Fibroblast of lung (primary cell): ENCODE data around the gene RRP36. TPM values are rescaled to one million over a fixed set of nuclear protein-coding genes. Genes with fewer than 3 reads are reported as not detected.

Source experiments
- DNase-seq, 2 donors: peaks; one replicate each; pipeline versions ENCODE4 v3.0.0 to v3.0.0-alpha.2; 2010; ENCODE audit warnings: low read depth in 2 of 2
- H2AFZ ChIP-seq: 2 replicates; pipeline ENCODE4 v1.5.1; 2012; ENCODE audit warnings: low read length, control low read depth, inconsistent platforms
- H3K27ac ChIP-seq: 2 replicates; pipeline ENCODE4 v1.5.1; 2011; ENCODE audit warnings: low read length, control low read depth; ENCODE audit not compliant: insufficient read depth
- H3K27me3 ChIP-seq: 2 replicates; pipeline ENCODE4 v1.5.1; 2011; ENCODE audit warnings: mild to moderate bottlenecking, low read length; ENCODE audit not compliant: control insufficient read depth, insufficient read depth
- H3K36me3 ChIP-seq: 2 replicates; pipeline ENCODE4 v1.5.1; 2011; ENCODE audit warnings: low read length; ENCODE audit not compliant: control insufficient read depth, insufficient read depth
- H3K4me1 ChIP-seq: 2 replicates; pipeline ENCODE4 v1.5.1; 2011; ENCODE audit warnings: low read length; ENCODE audit not compliant: control insufficient read depth, insufficient read depth; ENCODE audit errors: extremely low read depth
- H3K4me2 ChIP-seq: 2 replicates; pipeline ENCODE4 v1.5.1; 2011; ENCODE audit warnings: low read length, control low read depth; ENCODE audit not compliant: insufficient read depth; ENCODE audit errors: extremely low read depth
- H3K4me3 ChIP-seq, 4 experiments: fragments of 200-600 bp in 1 of 4; sonication (generic) in 1 of 4; replicated peaks in 1 of 4; 2 replicates each; pipeline ENCODE4 v1.5.1; 2011 to 2016; ENCODE audit warnings: low read length in 4 of 4, low read depth in 3 of 4, mild to moderate bottlenecking in 3 of 4, control low read depth in 2 of 4, inconsistent platforms in 1 of 4, mixed read lengths in 1 of 4; ENCODE audit not compliant: insufficient read depth in 1 of 4; ENCODE audit errors: control extremely low read depth in 1 of 4
- H3K79me2 ChIP-seq: 2 replicates; pipeline ENCODE4 v1.5.1; 2012; ENCODE audit warnings: mild to moderate bottlenecking, low read length, inconsistent platforms; ENCODE audit not compliant: control insufficient read depth, insufficient read depth
- H3K9ac ChIP-seq: 2 replicates; pipeline ENCODE4 v1.5.1; 2011; ENCODE audit warnings: mild to moderate bottlenecking, low read length, control low read depth; ENCODE audit not compliant: insufficient read depth
- H3K9me3 ChIP-seq: 2 replicates; pipeline ENCODE4 v1.5.1; 2012; ENCODE audit warnings: low read depth, low read length; ENCODE audit not compliant: control insufficient read depth, insufficient read depth
- H4K20me1 ChIP-seq: 2 replicates; pipeline ENCODE4 v1.5.1; 2011; ENCODE audit warnings: low read length; ENCODE audit not compliant: control insufficient read depth, insufficient read depth; ENCODE audit errors: extremely low read depth
- EZH2 ChIP-seq: IDR thresholded peaks from 2 replicates; pipeline ENCODE4 v1.5.1; 2012; ENCODE audit warnings: low read length, control low read depth, mild to moderate bottlenecking; ENCODE audit errors: missing control alignments
- polyA plus RNA-seq, 2 donors: library from polyadenylated mRNA; depleted of rRNA in 1 of 2; stranded (reverse) in 1 of 2; unstranded in 1 of 2; fragments of >200 nt; gene quantifications; 2 replicates each; pipeline ENCODE4 v1.2.1, GENCODE V29; 2011 to 2012; ENCODE audit warnings: missing spikeins in 1 of 2
- total RNA-seq: library from RNA; depleted of rRNA; stranded (reverse); fragments of >200 nt; gene quantifications from 2 replicates; pipeline ENCODE4 v1.2.1, GENCODE V29; 2014
- TF ChIP-seq, protein P1 (sequence below), 2 donors: IDR thresholded peaks in 1 of 2; conservative IDR thresholded peaks in 1 of 2; 1 replicate in 1 of 2; 2 replicates in 1 of 2; pipeline ENCODE4 v1.5.1; 2011 to 2012; ENCODE audit warnings: low read length in 2 of 2, control low read depth in 1 of 2, inconsistent platforms in 1 of 2, low read depth in 1 of 2, mild to moderate bottlenecking in 1 of 2

Gene RRP36
- total and polyA plus RNA-seq, 2 donors (not counting 1 experiment from before 2014, with no cell fraction given): 73.0 to 88.0 TPM

DNA sequence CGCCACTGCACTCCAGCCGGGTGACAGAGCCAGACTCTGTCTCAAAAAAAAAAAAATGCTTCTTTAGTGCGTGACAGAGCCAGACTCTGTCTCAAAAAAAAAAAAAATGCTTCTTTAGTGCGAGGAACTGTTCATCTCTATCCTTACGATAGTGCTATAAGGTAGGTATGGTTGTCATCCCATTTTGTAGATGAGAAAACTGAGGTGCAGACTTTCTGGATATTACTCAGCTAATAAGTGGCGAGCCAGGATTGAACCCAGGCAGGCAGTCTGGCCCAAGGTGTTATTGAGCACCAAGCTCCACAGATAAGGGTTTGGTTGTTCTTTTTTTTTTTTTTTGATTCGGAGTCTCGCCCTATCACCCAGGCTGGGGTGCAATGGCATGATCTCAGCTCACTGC is 19.6 kb upstream of the RRP36 start:
- no peaks in the 10 kb centered on the region for H4K20me1 ChIP-seq

DNA sequence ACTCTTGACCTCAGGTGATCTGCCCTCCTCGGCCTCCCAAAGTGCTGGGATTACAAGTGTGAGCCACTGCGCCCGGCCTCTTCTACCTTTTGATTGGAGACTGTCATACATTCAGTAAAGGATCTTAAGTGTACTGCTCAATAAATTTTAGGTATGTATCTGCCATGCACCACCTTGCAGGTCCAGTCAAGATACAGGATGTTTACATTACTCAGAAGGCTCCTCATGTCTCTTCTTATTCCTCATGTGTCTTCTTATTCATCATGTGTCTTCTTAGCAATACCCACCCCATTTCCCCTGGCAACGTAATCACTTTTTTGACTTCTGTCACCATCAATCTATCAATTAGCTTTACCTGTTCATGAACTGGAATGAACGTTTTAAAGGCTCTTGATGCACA is 15.6 kb upstream of the RRP36 start:
- H3K9me3 ChIP-seq: no peaks in the 10 kb centered on the region

More for the DNA sequence above, 19.6 kb upstream of the RRP36 start:
- Histone ChIP-seq H3K27me3 (no peaks in the 10 kb centered on the region), H3K27ac (no peak overlapping the region), H3K9me3 (no peaks in the 10 kb centered on the region), H3K4me1 (no peaks in the 10 kb centered on the region), H3K79me2 (no peaks in the 10 kb centered on the region), H3K36me3 (peaks cover 4% of the 10 kb centered on the region), H2AFZ (no peak overlapping the region), H3K9ac (no peak overlapping the region), H3K4me2 (no peak overlapping the region), H3K4me3 (no peak overlapping the region)
- DNase-seq: no peak
- no peak for TF ChIP-seq EZH2
- TF ChIP-seq, protein P1, sequence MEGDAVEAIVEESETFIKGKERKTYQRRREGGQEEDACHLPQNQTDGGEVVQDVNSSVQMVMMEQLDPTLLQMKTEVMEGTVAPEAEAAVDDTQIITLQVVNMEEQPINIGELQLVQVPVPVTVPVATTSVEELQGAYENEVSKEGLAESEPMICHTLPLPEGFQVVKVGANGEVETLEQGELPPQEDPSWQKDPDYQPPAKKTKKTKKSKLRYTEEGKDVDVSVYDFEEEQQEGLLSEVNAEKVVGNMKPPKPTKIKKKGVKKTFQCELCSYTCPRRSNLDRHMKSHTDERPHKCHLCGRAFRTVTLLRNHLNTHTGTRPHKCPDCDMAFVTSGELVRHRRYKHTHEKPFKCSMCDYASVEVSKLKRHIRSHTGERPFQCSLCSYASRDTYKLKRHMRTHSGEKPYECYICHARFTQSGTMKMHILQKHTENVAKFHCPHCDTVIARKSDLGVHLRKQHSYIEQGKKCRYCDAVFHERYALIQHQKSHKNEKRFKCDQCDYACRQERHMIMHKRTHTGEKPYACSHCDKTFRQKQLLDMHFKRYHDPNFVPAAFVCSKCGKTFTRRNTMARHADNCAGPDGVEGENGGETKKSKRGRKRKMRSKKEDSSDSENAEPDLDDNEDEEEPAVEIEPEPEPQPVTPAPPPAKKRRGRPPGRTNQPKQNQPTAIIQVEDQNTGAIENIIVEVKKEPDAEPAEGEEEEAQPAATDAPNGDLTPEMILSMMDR (conservative IDR thresholded peaks at IDR 0.05 in 1 of 2, IDR thresholded peaks at IDR 0.05 in 1 of 2; ENCODE audit: low read depth in 1 of 2, low read length in 2 of 2): no peak

DNA sequence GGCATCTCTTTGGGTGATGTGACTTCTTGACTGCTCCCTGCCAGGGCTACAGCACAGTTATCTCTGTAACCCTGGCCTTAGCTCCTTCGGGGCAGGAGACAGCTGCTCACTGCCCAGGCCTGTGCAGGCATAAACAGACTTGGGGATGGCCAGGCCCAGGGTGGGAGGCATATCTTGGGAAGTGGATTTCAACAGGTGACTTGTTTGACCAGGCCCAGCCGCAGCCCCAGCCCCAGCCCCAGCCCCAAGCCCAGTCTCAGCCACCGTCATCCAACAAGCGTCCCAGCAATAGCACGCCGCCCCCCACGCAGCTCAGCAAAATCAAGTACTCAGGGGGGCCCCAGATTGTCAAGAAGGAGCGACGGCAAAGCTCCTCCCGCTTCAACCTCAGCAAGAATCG is 15.2 kb upstream of the RRP36 start:
- TF ChIP-seq, protein P1 (conservative IDR thresholded peaks at IDR 0.05 in 1 of 2, IDR thresholded peaks at IDR 0.05 in 1 of 2; ENCODE audit: low read depth in 1 of 2, low read length in 2 of 2): no peak
- no peak for TF ChIP-seq EZH2
- Histone ChIP-seq H2AFZ (no peak overlapping the region), H3K27me3 (no peaks in the 10 kb centered on the region), H3K36me3 (peaks cover 26% of the 10 kb centered on the region), H3K4me2 (no peak overlapping the region), H3K79me2 (no peaks in the 10 kb centered on the region), H4K20me1 (no peaks in the 10 kb centered on the region), H3K4me1 (no peaks in the 10 kb centered on the region), H3K27ac (no peak overlapping the region), H3K9ac (no peak overlapping the region), H3K9me3 (no peaks in the 10 kb centered on the region), H3K4me3 (no peak overlapping the region)
- no peak for DNase-seq

More for the DNA sequence above, 15.6 kb upstream of the RRP36 start:
- H3K27me3 ChIP-seq: no peaks in the 10 kb centered on the region
- H3K27ac ChIP-seq: no peak overlapping the region
- TF ChIP-seq, protein P1 (conservative IDR thresholded peaks at IDR 0.05 in 1 of 2, IDR thresholded peaks at IDR 0.05 in 1 of 2; ENCODE audit: low read depth in 1 of 2, low read length in 2 of 2): no peak
- no peak for TF ChIP-seq EZH2
- no peak overlapping the region for H3K4me2 ChIP-seq
- peaks cover 22% of the 10 kb centered on the region for H3K36me3 ChIP-seq
- DNase-seq: no peak
- H2AFZ ChIP-seq: no peak overlapping the region
- no peaks in the 10 kb centered on the region for H3K4me1 ChIP-seq
- no peaks in the 10 kb centered on the region for H3K79me2 ChIP-seq
- no peak overlapping the region for H3K4me3 ChIP-seq
- H3K9ac ChIP-seq: no peak overlapping the region
- H4K20me1 ChIP-seq: no peaks in the 10 kb centered on the region
